GM12873 (cell line): ENCODE results near the gene ADCYAP1R1.

Experiments used
- TF ChIP-seq, protein P1 (sequence below): IDR thresholded peaks from 2 replicates; pipeline ENCODE4 v1.5.1; 2012; ENCODE audit warnings: low read depth, mild to moderate bottlenecking, moderate library complexity, low read length, control low read depth; ENCODE audit not compliant: insufficient read depth; ENCODE audit errors: missing control alignments

Gene ADCYAP1R1

DNA sequence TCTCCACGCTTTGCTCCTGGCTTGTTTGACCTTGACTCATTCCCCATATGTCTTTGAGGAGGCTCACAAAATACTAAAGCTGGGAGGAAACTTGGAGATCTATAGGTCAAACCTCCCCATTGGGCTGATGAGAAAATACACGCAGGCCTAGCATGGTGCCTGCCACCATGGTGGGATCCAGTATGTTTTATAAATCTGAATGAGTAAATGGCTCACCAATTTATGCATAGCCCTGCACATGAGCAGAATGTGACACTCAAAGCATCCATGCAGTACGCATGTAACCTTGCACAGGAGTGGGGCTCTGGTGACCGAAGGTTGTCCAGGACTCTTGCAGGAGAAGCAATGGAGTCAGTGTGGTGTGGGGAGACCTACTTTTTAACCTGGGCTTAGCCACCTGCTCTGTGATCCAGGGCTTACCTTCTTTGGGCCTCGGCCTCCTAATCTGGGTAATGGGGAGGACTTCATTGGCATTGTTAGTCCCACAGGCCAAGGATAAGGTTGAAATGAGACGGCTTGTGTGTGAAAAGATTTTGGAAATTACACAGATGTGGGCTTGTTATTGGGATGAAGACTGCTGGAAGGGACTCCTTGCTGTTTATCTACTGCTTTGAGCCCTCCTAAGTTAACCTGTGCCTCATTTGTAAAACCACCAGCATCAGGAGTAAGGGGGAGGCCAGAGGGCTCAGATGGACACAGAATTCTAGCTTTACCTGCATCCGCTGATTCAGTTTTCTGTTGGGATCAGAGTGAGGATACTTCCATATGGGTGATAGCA lies 58.4 kb downstream of the ADCYAP1R1 start:
- TF ChIP-seq, protein P1, sequence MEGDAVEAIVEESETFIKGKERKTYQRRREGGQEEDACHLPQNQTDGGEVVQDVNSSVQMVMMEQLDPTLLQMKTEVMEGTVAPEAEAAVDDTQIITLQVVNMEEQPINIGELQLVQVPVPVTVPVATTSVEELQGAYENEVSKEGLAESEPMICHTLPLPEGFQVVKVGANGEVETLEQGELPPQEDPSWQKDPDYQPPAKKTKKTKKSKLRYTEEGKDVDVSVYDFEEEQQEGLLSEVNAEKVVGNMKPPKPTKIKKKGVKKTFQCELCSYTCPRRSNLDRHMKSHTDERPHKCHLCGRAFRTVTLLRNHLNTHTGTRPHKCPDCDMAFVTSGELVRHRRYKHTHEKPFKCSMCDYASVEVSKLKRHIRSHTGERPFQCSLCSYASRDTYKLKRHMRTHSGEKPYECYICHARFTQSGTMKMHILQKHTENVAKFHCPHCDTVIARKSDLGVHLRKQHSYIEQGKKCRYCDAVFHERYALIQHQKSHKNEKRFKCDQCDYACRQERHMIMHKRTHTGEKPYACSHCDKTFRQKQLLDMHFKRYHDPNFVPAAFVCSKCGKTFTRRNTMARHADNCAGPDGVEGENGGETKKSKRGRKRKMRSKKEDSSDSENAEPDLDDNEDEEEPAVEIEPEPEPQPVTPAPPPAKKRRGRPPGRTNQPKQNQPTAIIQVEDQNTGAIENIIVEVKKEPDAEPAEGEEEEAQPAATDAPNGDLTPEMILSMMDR = no peak

DNA sequence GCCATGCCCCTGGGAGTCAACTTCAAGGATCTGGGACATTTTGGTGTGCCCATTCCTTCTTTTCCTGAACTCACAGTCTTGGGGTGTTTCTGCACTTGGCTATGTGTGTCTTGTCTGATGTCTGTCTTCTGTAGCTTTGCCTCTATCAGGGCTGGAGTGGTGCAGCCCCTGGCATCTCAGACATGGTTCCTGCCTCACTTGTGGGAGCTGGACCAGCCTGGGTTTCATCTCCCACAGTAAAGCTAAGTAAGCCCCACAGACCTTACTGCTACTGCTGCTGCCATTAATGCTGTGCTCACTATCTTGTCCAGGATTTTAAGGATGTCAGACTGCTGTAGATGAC lies 59.0 kb downstream of the ADCYAP1R1 start:
- TF ChIP-seq, protein P1 = no peak

- TF ChIP-seq, protein P1 = no peak
These were observed 61.6 kb downstream of the ADCYAP1R1 start for GRCh38 chr7:31113660-31114059.

GRCh38 chr7:31114593-31115343 lies 62.7 kb downstream of the ADCYAP1R1 start:
- TF ChIP-seq, protein P1 = no peak

- TF ChIP-seq, protein P1 = no peak
These were observed 64.5 kb downstream of the ADCYAP1R1 start for GRCh38 chr7:31116615-31117014.

GRCh38 chr7:31119249-31119648 lies 67.1 kb downstream of the ADCYAP1R1 start:
- TF ChIP-seq, protein P1 = no peak

DNA sequence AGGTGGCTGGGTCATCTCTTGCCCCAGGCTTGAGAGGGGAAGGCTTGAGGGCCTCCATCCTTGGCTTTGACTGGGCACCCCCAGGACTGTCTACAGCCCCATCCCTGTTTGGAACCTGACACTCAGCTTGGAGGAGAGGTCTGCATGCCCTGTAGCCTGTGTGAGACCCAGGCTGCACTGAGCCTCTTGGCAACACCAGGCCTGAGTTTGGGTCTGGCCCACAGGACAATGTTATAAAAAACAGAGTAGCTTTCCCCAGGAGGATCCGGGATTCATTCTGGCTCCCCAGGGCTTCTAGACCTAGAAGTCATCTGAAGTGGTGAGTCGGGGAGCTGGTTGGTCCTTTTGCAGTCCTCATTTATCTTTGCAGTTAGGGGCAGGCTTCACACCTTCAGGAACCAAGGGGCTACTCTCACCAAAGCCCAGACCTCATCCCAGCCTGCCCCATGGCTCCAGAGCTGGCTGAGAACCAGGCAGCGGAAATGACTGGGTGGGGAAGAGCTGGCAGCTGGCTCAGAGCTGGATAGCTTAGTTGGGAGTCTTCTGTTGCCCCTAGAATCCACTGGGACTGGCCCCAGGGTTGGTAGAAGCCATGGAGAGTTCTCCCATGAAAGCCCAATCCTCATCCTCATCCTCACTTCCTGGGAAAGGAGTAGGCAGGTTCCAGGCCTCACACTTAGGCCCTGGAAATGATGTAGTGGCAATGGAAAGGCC lies 68.8 kb downstream of the ADCYAP1R1 start:
- TF ChIP-seq, protein P1 = no peak
